B cell (primary cell): ENCODE data around the gene ENOX1.

Source experiments
- EZH2 ChIP-seq: IDR thresholded peaks from 2 replicates; pipeline ENCODE4 v1.6.1; 2012; ENCODE audit warnings: borderline replicate concordance, low read depth, mild to moderate bottlenecking, moderate library complexity, low read length; ENCODE audit not compliant: insufficient read depth, poor library complexity, severe bottlenecking
- TF ChIP-seq, protein P1 (sequence below): fragments of 200-600 bp; IDR thresholded peaks from one replicate; pipeline ENCODE4 v1.8.0; 2022; ENCODE audit warnings: antibody characterized with exemption, mild to moderate bottlenecking

- TF ChIP-seq, protein P1, sequence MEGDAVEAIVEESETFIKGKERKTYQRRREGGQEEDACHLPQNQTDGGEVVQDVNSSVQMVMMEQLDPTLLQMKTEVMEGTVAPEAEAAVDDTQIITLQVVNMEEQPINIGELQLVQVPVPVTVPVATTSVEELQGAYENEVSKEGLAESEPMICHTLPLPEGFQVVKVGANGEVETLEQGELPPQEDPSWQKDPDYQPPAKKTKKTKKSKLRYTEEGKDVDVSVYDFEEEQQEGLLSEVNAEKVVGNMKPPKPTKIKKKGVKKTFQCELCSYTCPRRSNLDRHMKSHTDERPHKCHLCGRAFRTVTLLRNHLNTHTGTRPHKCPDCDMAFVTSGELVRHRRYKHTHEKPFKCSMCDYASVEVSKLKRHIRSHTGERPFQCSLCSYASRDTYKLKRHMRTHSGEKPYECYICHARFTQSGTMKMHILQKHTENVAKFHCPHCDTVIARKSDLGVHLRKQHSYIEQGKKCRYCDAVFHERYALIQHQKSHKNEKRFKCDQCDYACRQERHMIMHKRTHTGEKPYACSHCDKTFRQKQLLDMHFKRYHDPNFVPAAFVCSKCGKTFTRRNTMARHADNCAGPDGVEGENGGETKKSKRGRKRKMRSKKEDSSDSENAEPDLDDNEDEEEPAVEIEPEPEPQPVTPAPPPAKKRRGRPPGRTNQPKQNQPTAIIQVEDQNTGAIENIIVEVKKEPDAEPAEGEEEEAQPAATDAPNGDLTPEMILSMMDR = no peak
- no peak for TF ChIP-seq EZH2
Observed at GRCh38 chr13:43360171-43360570, 426.6 kb downstream of the ENOX1 start.
